H1 (cell line): ENCODE results near the gene ECT2L. TPM values are rescaled to one million over a fixed set of nuclear protein-coding genes. Genes with fewer than 3 reads are reported as not detected.
A peak's percentile ranks its signal among the peaks of the same experiment; 100 is the strongest.

Experiments
- CTCF ChIA-PET: fragments of 300-600 bp; sonication (Branson Sonifier 250); formaldehyde crosslinking; loops from one replicate; lab custom pipeline; 2021; ENCODE audit not compliant: partially characterized antibody; lab: Charles Lee
- POLR2A ChIA-PET: fragments of 300-600 bp; sonication (Branson Sonifier 250); formaldehyde crosslinking; loops from one replicate; lab custom pipeline; 2021; ENCODE audit warnings: inconsistent platforms; ENCODE audit not compliant: partially characterized antibody; lab: Charles Lee
- DNase-seq, 2 experiments: peaks; one replicate each; pipeline versions ENCODE4 v3.0.0 to v3.0.0-alpha.2; 2010 to 2022; ENCODE audit warnings: low spot score in 2 of 2, low read depth in 1 of 2, mixed read lengths in 1 of 2
- FAIRE-seq: peaks from 2 replicates; lab custom pipeline; 2011; peaks lifted over from hg19 to GRCh38; lab: Jason Lieb, UNC
- H2AFZ ChIP-seq: 2 replicates; pipeline ENCODE4 v1.8.1; 2012; ENCODE audit warnings: low read length, inconsistent platforms
- H2AK5ac ChIP-seq: 2 replicates; pipeline ENCODE4 v1.6.1; 2013; ENCODE audit warnings: low read depth, low read length
- H2BK120ac ChIP-seq: replicated peaks from 2 replicates; pipeline ENCODE3; 2013; ENCODE audit warnings: low read depth, low read length, inconsistent platforms
- H2BK12ac ChIP-seq: 2 replicates; pipeline ENCODE4 v1.6.1; 2013; ENCODE audit warnings: low read depth, low read length
- H2BK15ac ChIP-seq: 2 replicates; pipeline ENCODE4 v1.6.1; 2013; ENCODE audit warnings: low read length
- H2BK20ac ChIP-seq: 2 replicates; pipeline ENCODE4 v1.6.1; 2013; ENCODE audit warnings: low read length
- H2BK5ac ChIP-seq: 2 replicates; pipeline ENCODE4 v1.6.1; 2013; ENCODE audit warnings: low read depth, low read length
- H3K14ac ChIP-seq: 2 replicates; pipeline ENCODE4 v1.6.1; 2013; ENCODE audit warnings: inconsistent platforms; ENCODE audit not compliant: insufficient read length
- H3K18ac ChIP-seq: 2 replicates; pipeline ENCODE4 v1.6.1; 2013; ENCODE audit warnings: low read length; ENCODE audit errors: extremely low read depth
- H3K23ac ChIP-seq: 2 replicates; pipeline ENCODE4 v1.6.1; 2013; ENCODE audit warnings: inconsistent platforms; ENCODE audit not compliant: insufficient read length
- H3K23me2 ChIP-seq: 2 replicates; pipeline ENCODE4 v1.6.1; 2013; ENCODE audit warnings: low read depth, low read length
- H3K27ac ChIP-seq: 2 replicates; pipeline ENCODE4 v1.6.1; 2011; ENCODE audit warnings: low read depth, low read length, inconsistent platforms
- H3K27me3 ChIP-seq, 4 experiments: replicated peaks in 1 of 4; 1 replicate in 1 of 4; 2 replicates in 3 of 4; pipeline versions ENCODE4 v1.6.1 to v1.8.1; 2011 to 2013; ENCODE audit warnings: low read length in 3 of 4, mild to moderate bottlenecking in 3 of 4, inconsistent platforms in 2 of 4, mixed read lengths in 2 of 4, moderate library complexity in 1 of 4; ENCODE audit not compliant: control insufficient read depth in 3 of 4, insufficient read depth in 3 of 4; ENCODE audit errors: extremely low read depth in 1 of 4
- H3K36me3 ChIP-seq, 4 experiments: 2 replicates each; pipeline versions ENCODE4 v1.6.1 to v1.8.1; 2011 to 2013; ENCODE audit warnings: mild to moderate bottlenecking in 4 of 4, low read length in 3 of 4, moderate library complexity in 2 of 4, control low read depth in 1 of 4, inconsistent platforms in 1 of 4; ENCODE audit not compliant: insufficient read depth in 4 of 4, control insufficient read depth in 2 of 4
- H3K4ac ChIP-seq: replicated peaks from 2 replicates; pipeline ENCODE3; 2013; ENCODE audit warnings: low read length, low read depth, mixed read lengths, inconsistent platforms; ENCODE audit not compliant: insufficient read length
- H3K4me1 ChIP-seq, 4 experiments: replicated peaks in 1 of 4; 1 replicate in 1 of 4; 2 replicates in 3 of 4; pipeline versions ENCODE4 v1.6.1 to v1.8.1; 2011 to 2013; ENCODE audit warnings: low read length in 3 of 4, inconsistent platforms in 2 of 4, mixed read lengths in 1 of 4; ENCODE audit not compliant: insufficient read depth in 4 of 4, control insufficient read depth in 3 of 4
- H3K4me2 ChIP-seq, 2 experiments: 2 replicates each; pipeline versions ENCODE4 v1.6.1 to v1.8.1; 2011 to 2013; ENCODE audit warnings: low read depth in 2 of 2, low read length in 2 of 2, control low read depth in 1 of 2, inconsistent platforms in 1 of 2, mild to moderate bottlenecking in 1 of 2; ENCODE audit not compliant: insufficient read depth in 1 of 2
- H3K4me3 ChIP-seq, 4 experiments: fragments of 200-600, 300-600 bp in 1 of 4; sonication (generic), shearing (Covaris generic), sonication (Bioruptor Twin) in 1 of 4; 2 replicates each; pipeline versions ENCODE4 v1.5.1 to v1.8.1; 2011 to 2016; ENCODE audit warnings: low read length in 4 of 4, low read depth in 3 of 4, control low read depth in 2 of 4, inconsistent platforms in 2 of 4, mild to moderate bottlenecking in 2 of 4, mixed read lengths in 1 of 4, moderate library complexity in 1 of 4; ENCODE audit not compliant: insufficient read depth in 2 of 4; ENCODE audit errors: extremely low read depth in 1 of 4
- H3K56ac ChIP-seq: replicated peaks from 2 replicates; pipeline ENCODE3; 2013; ENCODE audit warnings: low read depth, mild to moderate bottlenecking, mixed read lengths, low read length, inconsistent platforms; ENCODE audit not compliant: insufficient read length
- H3K79me1 ChIP-seq: 2 replicates; pipeline ENCODE4 v1.6.1; 2013; ENCODE audit warnings: low read depth, low read length, control low read depth
- H3K79me2 ChIP-seq, 2 experiments: 2 replicates each; pipeline versions ENCODE4 v1.6.1 to v1.8.1; 2012 to 2013; ENCODE audit warnings: low read length in 2 of 2, mild to moderate bottlenecking in 2 of 2, inconsistent platforms in 1 of 2; ENCODE audit not compliant: insufficient read depth in 2 of 2, control insufficient read depth in 1 of 2
- H3K9ac ChIP-seq, 4 experiments: replicated peaks in 1 of 4; 1 replicate in 1 of 4; 2 replicates in 3 of 4; pipeline versions ENCODE4 v1.6.1 to v1.8.1; 2011 to 2013; ENCODE audit warnings: low read depth in 3 of 4, low read length in 3 of 4, control low read depth in 2 of 4, mild to moderate bottlenecking in 2 of 4, moderate library complexity in 2 of 4, inconsistent platforms in 1 of 4; ENCODE audit errors: extremely low read depth in 1 of 4
- H3K9me3 ChIP-seq, 2 experiments: 2 replicates each; pipeline versions ENCODE4 v1.6.1 to v1.8.1; 2012 to 2013; ENCODE audit warnings: mild to moderate bottlenecking in 2 of 2, moderate library complexity in 2 of 2, control low read depth in 1 of 2, inconsistent platforms in 1 of 2, low read depth in 1 of 2, low read length in 1 of 2, mixed read lengths in 1 of 2; ENCODE audit not compliant: insufficient read depth in 2 of 2
- H4K20me1 ChIP-seq, 2 experiments: replicated peaks in 1 of 2; 2 replicates each; pipeline versions ENCODE3 to v1.8.1; 2011 to 2013; ENCODE audit warnings: inconsistent platforms in 2 of 2, low read length in 2 of 2, mild to moderate bottlenecking in 1 of 2; ENCODE audit not compliant: insufficient read depth in 2 of 2, control insufficient read depth in 1 of 2
- H4K5ac ChIP-seq: 2 replicates; pipeline ENCODE4 v1.6.1; 2013; ENCODE audit warnings: low read length, low read depth, mixed read lengths, inconsistent platforms; ENCODE audit not compliant: insufficient read length
- H4K8ac ChIP-seq: 2 replicates; pipeline ENCODE4 v1.8.0; 2013; ENCODE audit warnings: mild to moderate bottlenecking, moderate library complexity, low read length, inconsistent platforms; ENCODE audit not compliant: insufficient read depth; ENCODE audit errors: extremely low read depth
- H4K91ac ChIP-seq: replicated peaks from 2 replicates; pipeline ENCODE3; 2013; ENCODE audit warnings: low read length, mixed read lengths, inconsistent platforms; ENCODE audit not compliant: insufficient read length
- ASH2L ChIP-seq: fragments of 200-600, 300-600 bp; sonication (generic); IDR thresholded peaks from one replicate; pipeline ENCODE4 v1.7.1; 2017; ENCODE audit warnings: low read length
- BRCA1 ChIP-seq: IDR thresholded peaks from 2 replicates; pipeline ENCODE4 v1.6.1; 2012; ENCODE audit warnings: low read depth, low read length, improper control_type of control experiment
- CTCF ChIP-seq, 3 experiments: IDR thresholded peaks; 1 replicate in 2 of 3; 2 replicates in 1 of 3; pipeline versions ENCODE4 v1.5.1 to v1.6.1; 2011; ENCODE audit warnings: low read length in 3 of 3, mild to moderate bottlenecking in 3 of 3, inconsistent platforms in 2 of 3, low read depth in 1 of 3, moderate library complexity in 1 of 3; ENCODE audit not compliant: insufficient read depth in 1 of 3; ENCODE audit errors: control extremely low read depth in 1 of 3
- RAD21 ChIP-seq, 2 experiments: IDR thresholded peaks in 1 of 2; conservative IDR thresholded peaks in 1 of 2; 2 replicates each; pipeline ENCODE4 v1.6.1; 2011; ENCODE audit warnings: low read depth in 2 of 2, low read length in 2 of 2, improper control_type of control experiment in 1 of 2, inconsistent platforms in 1 of 2, mild to moderate bottlenecking in 1 of 2, moderate library complexity in 1 of 2
- SIN3A ChIP-seq, 2 experiments: IDR thresholded peaks in 1 of 2; conservative IDR thresholded peaks in 1 of 2; 2 replicates each; pipeline ENCODE4 v1.6.1; 2011 to 2012; ENCODE audit warnings: low read length in 2 of 2, improper control_type of control experiment in 1 of 2, low read depth in 1 of 2, mild to moderate bottlenecking in 1 of 2
- SRF ChIP-seq: IDR thresholded peaks from 2 replicates; pipeline ENCODE4 v1.6.1; 2011; ENCODE audit warnings: mild to moderate bottlenecking, low read depth, low read length, moderate library complexity
- TCF12 ChIP-seq: IDR thresholded peaks from 2 replicates; pipeline ENCODE4 v1.6.1; 2011; ENCODE audit warnings: low read depth, mild to moderate bottlenecking, low read length
- WGBS, 2 experiments: shearing (Covaris generic) in 1 of 2; methylation state at CpG; one replicate each; pipeline versions ENCODE4 v1.1.6 to v1.1.7; 2013 to 2015; ENCODE audit warnings: low lambda C conversion rate in 2 of 2, mixed read lengths in 2 of 2, inconsistent platforms in 1 of 2, low coverage in 1 of 2, missing lambda C conversion rate in 1 of 2; ENCODE audit not compliant: insufficient replicate concordance in 2 of 2, insufficient coverage in 1 of 2, insufficient read length in 1 of 2; ENCODE audit errors: extremely low coverage in 1 of 2, missing lambda C conversion rate in 1 of 2; 5-methylcytosine and 5-hydroxymethylcytosine counted together
- polyA plus RNA-seq, 7 experiments: library from polyadenylated mRNA; depleted of rRNA in 3 of 7; stranded (reverse) in 5 of 7; unstranded in 2 of 7; fragments of >200 nt in 5 of 7; fragments of 200-250 nt in 2 of 7; gene quantifications; 1 replicate in 5 of 7; 2 replicates in 1 of 7; 4 replicates in 1 of 7; pipeline versions ENCODE4 v1.2.1 to v1.2.3, GENCODE V29; 2011 to 2013; ENCODE audit warnings: missing spikeins in 2 of 7, mixed read lengths in 2 of 7
- total RNA-seq: library from RNA; stranded (reverse); fragmentation: NEBNext Ultra II Directional; extraction: Animal tissue kit (Norgen Biotek cat#: 25700); gene quantifications from 2 replicates; pipeline ENCODE4 v1.2.1, GENCODE V29; 2021

The ECT2L gene
- total and polyA plus RNA-seq, 2 of the 8 experiments (the other 6 are each of a cell fraction or from before 2014, with no cell fraction given), result not detected

- no peak for DNase-seq
- Histone ChIP-seq H4K91ac (no peak overlapping the region), H3K27me3 (no peaks in the 10 kb centered on the region), H3K79me1 (no peaks in the 10 kb centered on the region), H3K4me3 (no peak overlapping the region), H3K14ac (no peak overlapping the region), H4K8ac (no peak overlapping the region), H2BK120ac (no peak overlapping the region), H3K4me2 (no peak overlapping the region), H3K9me3 (no peaks in the 10 kb centered on the region), H2BK15ac (no peak overlapping the region), H3K4ac (no peak overlapping the region), H3K18ac (no peak overlapping the region), H3K23ac (no peak overlapping the region), H3K79me2 (peaks cover 0 to 39% of the 10 kb centered on the region in 2 experiments; a peak in 3 of 4 replicates), H3K36me3 (peaks cover 7 to 42% (median 11%) of the 10 kb centered on the region in 4 experiments), H3K56ac (no peak overlapping the region), H3K9ac (no peak overlapping the region), H3K27ac (no peak overlapping the region), H2BK20ac (no peak overlapping the region), H2AFZ (no peak overlapping the region), H4K20me1 (peaks cover 0 to 4% of the 10 kb centered on the region in 2 experiments), H3K4me1 (peaks cover 0 to 7% (median 2%) of the 10 kb centered on the region in 4 experiments; a peak in 2 of 7 replicates), H2BK12ac (no peak overlapping the region), H2AK5ac (no peak overlapping the region), H2BK5ac (no peak overlapping the region), H4K5ac (no peak overlapping the region), H3K23me2 (no peaks in the 10 kb centered on the region)
- WGBS, 2 experiments, result 92% methylated on average over 5 of the region's 5 CpGs; no CpG with 5 or more reads in 1 of the 2 experiments
- CTCF ChIA-PET, result interaction anchor here (0.6 to 1.8 kb wide), 4 partner anchors 9 to 20 kb away, joined by 3 to 7 read pairs (median 4); no protein-coding TSS in a partner anchor
- POLR2A ChIA-PET, result no interaction called here
- FAIRE-seq, result no peak
- no peak for TF ChIP-seq TCF12
- TF ChIP-seq RAD21 (IDR thresholded peaks at IDR 0.05 in 1 of 2, conservative IDR thresholded peaks at IDR 0.05 in 1 of 2; ENCODE audit: low read depth in 2 of 2, low read length in 2 of 2), result peak in 1 of 2 experiments; percentile 33; a peak in 3 of 4 replicates
- no peak for TF ChIP-seq BRCA1
- TF ChIP-seq CTCF (IDR thresholded peaks at IDR 0.05; ENCODE audit: control extremely low read depth in 1 of 3, insufficient read depth in 1 of 3, low read depth in 1 of 3, low read length in 3 of 3), result peak; percentile 26 to 47 (median 40); a peak in 3 of 4 replicates
- TF ChIP-seq ASH2L, result no peak
- no peak for TF ChIP-seq SRF
- no peak for TF ChIP-seq SIN3A (conservative IDR thresholded peaks at IDR 0.05 in 1 of 2, IDR thresholded peaks at IDR 0.05 in 1 of 2; ENCODE audit: low read depth in 1 of 2, low read length in 2 of 2)
Measured at GRCh38 chr6:138945354-138945753, 149.5 kb downstream of the ECT2L start.
